T47D (cell line): ENCODE measurements around the gene ZNF638.

Experiments used
- DNase-seq, 2 experiments: peaks; one replicate each; pipeline versions ENCODE4 v3.0.0 to v3.0.0-alpha.2; 2011 to 2012; ENCODE audit warnings: low read depth in 1 of 2, low spot score in 1 of 2
- JUND ChIP-seq: IDR thresholded peaks from 2 replicates; pipeline ENCODE4 v1.6.1; 2012; ENCODE audit warnings: low read depth
- in situ Hi-C: cut with HindIII; loops from 2 replicates; pipeline ENCODE4 v1.10.0; 2016; ENCODE audit warnings: low sequenced_read_pairs, low pct_unique_long_range_greater_than_20kb

Gene ZNF638

DNA sequence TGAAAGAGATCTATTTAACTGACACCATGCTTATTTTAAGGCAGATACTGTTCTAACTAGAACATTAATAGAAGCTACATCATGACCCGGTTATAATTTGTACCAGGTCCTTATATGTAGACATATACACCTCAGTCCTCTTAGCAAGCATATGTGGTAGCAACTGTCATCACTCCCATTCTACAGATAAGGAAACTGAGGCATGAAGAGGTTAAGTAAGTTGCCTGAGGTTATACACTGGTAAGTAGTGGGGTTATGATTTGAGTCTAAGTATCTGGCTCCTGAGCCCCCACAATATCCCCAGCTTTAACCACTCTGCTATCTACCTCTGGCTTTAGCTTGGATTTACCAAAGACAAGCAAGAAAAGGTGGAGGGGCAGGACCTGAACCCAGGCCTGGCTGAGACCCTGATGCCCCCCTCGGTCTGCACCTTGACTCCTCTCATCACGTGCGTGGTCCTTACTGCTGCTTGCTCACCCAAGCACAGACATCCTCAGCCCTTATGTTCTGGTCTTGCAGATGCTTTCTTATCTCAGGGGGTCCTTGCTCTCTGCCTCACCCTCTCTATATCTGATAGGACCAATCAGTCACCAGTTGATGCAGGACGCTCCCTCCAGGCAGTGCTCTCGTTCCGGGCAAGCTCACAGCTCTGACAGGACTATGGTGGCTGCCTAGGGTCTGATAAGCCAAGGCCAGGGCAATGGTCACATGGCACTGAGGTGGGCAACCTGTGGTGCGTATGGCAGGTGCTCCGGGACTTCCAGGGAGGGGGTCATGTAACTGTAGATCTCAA, 125.7 kb downstream of the ZNF638 start:
- no peak for DNase-seq
- TF ChIP-seq JUND = no peak
- in situ Hi-C loops = no loop called here

GRCh38 chr2:71457923-71458322, 126.3 kb downstream of the ZNF638 start:
- in situ Hi-C loops = no loop called here
- TF ChIP-seq JUND = no peak
- DNase-seq = no peak

GRCh38 chr2:71458413-71459083, 127.0 kb downstream of the ZNF638 start:
- no peak for TF ChIP-seq JUND
- in situ Hi-C loops = no loop called here
- DNase-seq = peak in 1 of 2 experiments; percentile 5

DNA sequence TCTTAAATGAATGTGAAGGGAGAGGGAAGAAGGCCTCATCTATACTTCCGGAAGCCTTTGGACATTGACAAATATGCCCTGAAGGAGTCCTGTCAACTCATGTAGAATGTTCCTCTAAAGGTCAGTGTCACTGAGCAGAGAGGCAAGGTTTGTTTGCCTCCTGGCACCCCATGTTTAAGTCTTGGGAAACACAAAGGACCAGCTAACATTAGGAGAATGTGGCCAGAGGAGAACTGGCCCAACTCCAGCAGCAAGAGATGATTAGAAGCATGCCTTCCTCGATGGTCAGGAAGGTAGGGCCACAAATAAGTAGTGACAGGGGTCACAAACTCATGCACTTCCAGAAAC, 127.5 kb downstream of the ZNF638 start:
- in situ Hi-C loops = no loop called here
- no peak for TF ChIP-seq JUND
- DNase-seq = peak in 1 of 2 experiments; percentile 56

DNA sequence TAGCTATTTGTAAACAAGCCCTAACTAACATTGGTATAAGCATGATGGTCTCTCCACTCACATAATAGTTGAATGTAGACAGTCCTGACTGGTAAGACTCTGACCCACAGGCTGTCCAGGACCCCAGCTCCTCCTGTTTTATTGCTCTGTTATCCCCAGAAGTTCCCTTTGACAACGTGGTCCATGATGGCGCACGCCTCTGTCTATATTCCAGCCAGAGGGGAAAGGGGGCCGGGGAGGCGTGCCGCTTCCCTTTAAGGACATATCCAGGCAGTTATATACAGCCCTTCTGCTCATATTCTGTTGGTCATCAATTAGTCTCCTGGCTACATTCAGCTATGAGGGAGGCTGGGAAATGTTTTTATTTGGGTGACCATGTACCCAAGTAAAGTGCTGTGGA, 128.5 kb downstream of the ZNF638 start:
- TF ChIP-seq JUND = no peak
- DNase-seq = no peak
- in situ Hi-C loops = no loop called here

- in situ Hi-C loops = no loop called here
- no peak for TF ChIP-seq JUND
- peak in 1 of 2 experiments; percentile 31 for DNase-seq
These were observed 129.2 kb downstream of the ZNF638 start for GRCh38 chr2:71460595-71461303.

DNA sequence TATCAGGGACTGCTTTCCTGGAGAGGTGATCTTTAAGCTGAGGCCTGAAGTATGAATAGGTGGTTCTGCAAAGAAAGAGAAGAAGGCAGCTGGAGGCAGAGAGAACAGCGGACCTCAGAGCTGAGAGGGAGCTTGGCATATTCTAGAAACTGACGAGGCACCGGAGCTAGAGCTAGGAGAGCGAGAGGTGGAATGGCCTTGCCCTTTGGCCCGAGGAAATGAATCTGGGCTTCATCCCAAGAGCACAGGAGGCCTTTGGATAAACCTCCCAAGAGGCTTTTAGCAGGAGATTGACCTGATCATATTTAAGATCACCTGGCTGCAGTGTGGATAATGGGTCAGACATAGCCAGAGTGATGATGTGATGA, 129.7 kb downstream of the ZNF638 start:
- no peak for TF ChIP-seq JUND
- in situ Hi-C loops = no loop called here
- no peak for DNase-seq

DNA sequence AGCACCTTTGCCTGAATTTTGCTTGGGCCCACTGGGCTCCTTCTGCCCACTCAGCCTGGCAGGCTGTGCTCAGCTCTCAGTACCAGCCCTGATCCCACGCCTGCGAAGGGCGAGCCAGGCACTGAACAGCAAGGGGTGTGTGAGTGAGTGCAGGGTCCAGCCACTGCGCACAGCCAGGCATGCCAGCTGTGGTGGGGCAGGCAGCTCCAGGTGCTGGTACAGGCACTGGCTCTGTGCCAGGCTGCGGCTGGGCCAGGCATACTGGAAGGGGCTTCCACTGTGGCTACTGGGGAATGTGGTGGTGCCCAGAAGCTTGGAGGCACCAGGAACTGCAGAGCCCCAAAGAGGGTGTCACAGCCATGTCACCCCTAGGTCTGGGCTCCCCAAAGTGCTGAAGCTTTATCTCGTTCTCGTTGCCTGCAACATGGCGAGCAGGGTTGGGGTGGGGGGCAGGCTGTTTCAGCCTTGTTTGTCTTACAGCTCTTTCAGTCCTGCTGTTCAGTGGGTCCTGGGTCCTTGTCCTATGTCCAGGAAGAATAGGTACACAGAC, 130.5 kb downstream of the ZNF638 start:
- DNase-seq = no peak
- in situ Hi-C loops = no loop called here
- TF ChIP-seq JUND = no peak

GRCh38 chr2:71462641-71463341, 131.2 kb downstream of the ZNF638 start:
- DNase-seq = no peak
- TF ChIP-seq JUND = no peak
- in situ Hi-C loops = no loop called here

- TF ChIP-seq JUND = no peak
- no peak for DNase-seq
- in situ Hi-C loops = no loop called here
These were observed 131.7 kb downstream of the ZNF638 start for GRCh38 chr2:71463342-71463654.

DNA sequence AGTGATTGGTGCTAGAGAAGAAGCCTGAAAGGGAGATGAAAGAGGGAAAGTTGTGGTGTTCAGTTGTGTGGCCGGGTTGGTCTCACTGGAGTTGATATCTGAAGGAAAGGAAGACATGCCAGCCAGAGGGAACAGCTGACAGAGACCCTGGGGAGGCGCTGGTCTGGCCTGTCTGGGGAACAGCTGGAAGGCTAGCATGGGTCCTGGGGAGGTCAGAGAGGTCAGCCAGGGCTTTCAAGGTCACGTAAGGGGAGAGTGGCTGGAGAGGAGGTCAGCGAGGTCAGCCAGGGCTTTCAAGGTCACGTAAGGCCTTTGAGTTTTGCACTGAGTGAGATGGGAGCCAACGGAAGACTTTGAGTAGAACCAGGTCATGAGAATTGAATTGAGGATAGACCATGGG, 132.8 kb downstream of the ZNF638 start:
- TF ChIP-seq JUND = no peak
- in situ Hi-C loops = no loop called here

DNA sequence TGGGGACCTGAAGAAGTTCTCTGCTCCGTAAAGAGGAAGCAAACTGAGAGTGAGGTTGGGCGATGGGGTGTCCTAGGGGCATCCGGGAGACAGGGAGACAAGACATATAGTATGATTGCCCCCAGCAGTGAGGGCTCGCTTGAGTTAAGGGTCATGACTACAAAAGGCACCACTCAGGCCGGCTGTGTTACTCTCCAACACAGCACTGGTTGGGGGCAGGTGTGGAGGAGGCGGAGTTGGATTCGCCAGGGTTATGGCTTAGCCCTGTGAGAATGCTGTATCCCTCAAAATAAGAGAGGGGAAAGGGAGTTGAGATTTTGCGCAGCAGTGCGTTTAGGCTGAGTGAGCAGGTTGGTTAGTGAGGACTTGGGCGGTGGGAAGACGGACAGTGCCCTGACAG, 133.8 kb downstream of the ZNF638 start:
- no peak for TF ChIP-seq JUND
- in situ Hi-C loops = no loop called here
- no peak for DNase-seq

More for the DNA sequence above, 132.8 kb downstream of the ZNF638 start:
- DNase-seq = no peak
